Activated CD8-positive, alpha-beta T cell treated with anti-CD3 and anti-CD28 coated beads for 36 hours (primary cell): ENCODE measurements around the gene VWA7. TPM values are rescaled to one million over a fixed set of nuclear protein-coding genes. Genes with fewer than 3 reads are reported as not detected.

Source experiments
- ATAC-seq: fragments of 200-7000 bp; cut with Tn5 transposase; one replicate; pipeline ENCODE4 v1.10.0; 2021; ENCODE audit warnings: mild to moderate bottlenecking, moderate library complexity
- CTCF ChIA-PET: fragments of 350-600 bp; sonication (Branson Sonifier 250); formaldehyde crosslinking; loops from one replicate; lab custom pipeline; 2021; ENCODE audit warnings: antibody characterized with exemption; lab: Charles Lee
- POLR2A ChIA-PET: fragments of 350-600 bp; sonication (Branson Sonifier 250); formaldehyde crosslinking; loops from one replicate; lab custom pipeline; 2021; ENCODE audit warnings: antibody characterized with exemption; lab: Charles Lee
- DNase-seq: peaks from one replicate; pipeline ENCODE4 v3.0.0-alpha.2; 2020
- H3K27ac Mint-ChIP-seq: one replicate; pipeline ENCODE4 v1.8.0; 2021; ENCODE audit warnings: mild to moderate bottlenecking, mixed read lengths
- H3K27me3 Mint-ChIP-seq: one replicate; pipeline ENCODE4 v1.8.0; 2021; ENCODE audit warnings: mixed read lengths
- H3K36me3 Mint-ChIP-seq: one replicate; pipeline ENCODE4 v1.8.0; 2021; ENCODE audit warnings: low read depth, mixed read lengths
- H3K4me1 Mint-ChIP-seq: one replicate; pipeline ENCODE4 v1.8.0; 2021; ENCODE audit warnings: low read depth, mixed read lengths
- H3K4me3 Mint-ChIP-seq: one replicate; pipeline ENCODE4 v1.8.0; 2021; ENCODE audit warnings: mild to moderate bottlenecking, moderate library complexity, mixed read lengths
- H3K9me3 Mint-ChIP-seq: one replicate; pipeline ENCODE4 v1.8.0; 2021; ENCODE audit warnings: mixed read lengths
- CTCF ChIP-seq: fragments of 200-600 bp; IDR thresholded peaks from one replicate; pipeline ENCODE4 v1.8.0; 2022; ENCODE audit warnings: antibody characterized with exemption, mild to moderate bottlenecking
- intact Hi-C: fragments of 100-400 bp; cut with micrococcal nuclease; formaldehyde crosslinking; loops from one replicate; pipeline ENCODE4 v1.10.0; 2022
- total RNA-seq, 2 experiments: library from RNA; stranded (reverse); gene quantifications; one replicate each; pipeline ENCODE4 v1.2.3, GENCODE V29; 2021

Gene VWA7
- total RNA-seq, 2 experiments from 2014 or later = 1.6 TPM

DNA sequence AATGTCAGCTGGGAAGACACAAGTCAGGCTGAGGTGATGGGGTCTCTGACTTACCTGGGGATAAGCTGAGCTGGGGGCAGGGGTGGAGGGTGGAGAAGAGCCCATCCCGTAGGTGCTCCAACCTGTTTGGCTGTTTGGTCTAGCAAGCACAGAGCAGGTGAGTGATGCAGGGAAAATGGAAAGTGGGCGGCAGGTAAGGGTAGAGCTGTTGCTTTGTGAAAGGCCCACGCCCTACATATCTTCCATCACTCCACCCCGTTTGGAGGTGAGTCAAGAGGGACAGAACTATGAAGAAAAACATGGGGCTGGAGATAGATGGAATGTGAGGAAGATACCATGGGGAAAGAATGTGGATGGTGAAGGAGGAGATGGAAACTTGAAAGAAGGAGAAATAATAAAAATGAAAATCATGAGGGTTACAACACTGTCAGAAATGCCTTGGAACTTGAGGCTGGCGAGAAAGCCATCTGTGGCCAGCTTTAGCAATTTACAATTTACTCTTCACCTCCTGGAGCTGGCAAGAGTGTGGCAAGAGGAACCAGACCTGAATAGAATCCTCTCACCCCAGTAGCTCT is 56.8 kb downstream of the VWA7 start:
- no peak for TF ChIP-seq CTCF
- no peak for ATAC-seq
- peaks cover 8% of the 10 kb centered on the region for H3K4me1 Mint-ChIP-seq
- intact Hi-C loops = no loop called here
- CTCF ChIA-PET = no interaction called here
- no peaks in the 10 kb centered on the region for H3K9me3 Mint-ChIP-seq
- no peak overlapping the region for H3K27ac Mint-ChIP-seq
- POLR2A ChIA-PET = interaction anchor here (1.9 kb wide), 1 partner anchor 56 kb away, joined by 6 read pairs; the partner anchor contains the start of gene GPANK1
- no peak overlapping the region for H3K4me3 Mint-ChIP-seq
- DNase-seq = no peak
- no peaks in the 10 kb centered on the region for H3K36me3 Mint-ChIP-seq
- H3K27me3 Mint-ChIP-seq = no peaks in the 10 kb centered on the region

DNA sequence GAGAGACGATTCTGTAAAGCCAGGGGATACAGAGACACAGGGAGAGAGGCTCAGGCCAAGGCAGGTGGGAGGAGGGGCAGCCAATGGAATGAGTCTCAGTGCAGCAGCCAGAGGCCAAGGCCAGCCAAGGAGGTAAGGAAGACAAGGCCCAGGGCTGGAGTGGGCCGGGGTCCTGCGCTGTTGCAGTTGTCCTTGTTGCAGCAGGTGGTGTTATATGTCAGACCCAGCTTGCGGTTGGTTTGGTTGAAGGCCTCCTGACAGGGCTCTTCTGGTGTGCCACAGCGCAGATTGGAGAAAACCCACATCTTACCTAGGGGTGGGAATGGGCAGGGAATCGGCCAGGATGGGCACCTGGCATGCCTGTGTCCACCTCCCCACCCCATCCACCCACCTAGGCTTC is 58.1 kb downstream of the VWA7 start:
- Mint-ChIP-seq H3K27ac (no peak overlapping the region), H3K36me3 (no peaks in the 10 kb centered on the region), H3K4me3 (no peak overlapping the region), H3K27me3 (no peaks in the 10 kb centered on the region), H3K9me3 (no peaks in the 10 kb centered on the region), H3K4me1 (peaks cover 7% of the 10 kb centered on the region)
- ATAC-seq = no peak
- intact Hi-C loops = no loop called here
- CTCF ChIA-PET = interaction anchor here (1.2 kb wide), 1 partner anchor 51 kb away, joined by 3 read pairs; no protein-coding TSS in a partner anchor
- POLR2A ChIA-PET = no interaction called here
- no peak for TF ChIP-seq CTCF
- DNase-seq = no peak

DNA sequence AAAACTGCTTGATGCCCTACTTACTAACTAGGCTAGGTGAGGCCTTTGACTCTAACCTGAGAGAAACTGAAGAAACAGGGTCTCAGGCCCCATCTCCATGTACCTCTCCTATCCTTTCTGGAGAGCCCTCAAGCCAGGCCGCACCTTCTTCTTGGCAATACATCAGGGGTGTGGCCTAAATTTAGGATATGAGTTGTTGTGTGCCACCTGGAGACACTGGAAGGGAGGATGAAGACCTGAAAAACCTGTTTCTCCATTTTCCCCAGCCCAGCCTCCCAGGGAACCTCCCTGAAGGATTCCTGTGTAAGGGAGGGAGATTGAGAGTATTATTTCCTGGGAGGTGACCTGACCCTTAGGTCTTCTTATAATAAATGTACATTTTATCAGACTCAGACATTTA is 58.9 kb downstream of the VWA7 start:
- Mint-ChIP-seq H3K4me1 (peaks cover 8% of the 10 kb centered on the region), H3K27me3 (no peaks in the 10 kb centered on the region), H3K4me3 (no peak overlapping the region), H3K27ac (no peak overlapping the region), H3K9me3 (no peaks in the 10 kb centered on the region), H3K36me3 (no peaks in the 10 kb centered on the region)
- POLR2A ChIA-PET = no interaction called here
- ATAC-seq = no peak
- no peak for TF ChIP-seq CTCF
- CTCF ChIA-PET = interaction anchor here (1.2 kb wide), 1 partner anchor 52 kb away, joined by 3 read pairs; no protein-coding TSS in a partner anchor
- intact Hi-C loops = no loop called here
- DNase-seq = no peak

DNA sequence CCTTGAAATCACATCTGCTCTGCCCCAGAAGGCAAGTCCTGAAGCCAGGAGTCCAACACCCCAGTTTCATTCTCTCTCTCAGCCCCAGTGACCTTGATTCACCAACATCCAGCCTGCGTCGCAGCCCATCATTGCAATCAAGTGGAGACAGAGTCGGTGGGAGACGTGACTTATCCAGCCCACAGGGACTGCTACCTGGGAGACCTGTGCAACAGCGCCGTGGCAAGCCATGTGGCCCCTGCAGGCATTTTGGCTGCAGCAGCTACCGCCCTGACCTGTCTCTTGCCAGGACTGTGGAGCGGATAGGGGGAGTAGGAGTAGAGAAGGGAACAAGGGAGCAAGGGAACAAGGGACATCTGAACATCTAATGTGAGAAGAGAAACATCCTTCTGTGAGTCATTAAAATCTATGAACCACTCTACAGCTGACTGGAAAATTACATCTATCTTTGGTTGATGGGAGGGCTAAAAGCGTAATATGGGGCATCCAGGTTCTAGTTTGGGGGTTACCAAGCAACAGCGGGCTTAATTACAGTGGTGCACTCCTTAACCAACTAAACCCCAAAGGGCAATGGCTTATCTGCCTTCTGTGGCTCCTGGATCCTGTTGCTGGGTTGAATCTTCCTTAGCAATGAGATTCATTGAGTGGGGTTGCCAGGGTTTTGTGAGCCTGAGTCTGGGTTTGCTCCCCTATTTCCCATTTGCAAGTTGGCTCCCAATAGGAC is 59.5 kb downstream of the VWA7 start:
- H3K9me3 Mint-ChIP-seq = no peaks in the 10 kb centered on the region
- H3K4me1 Mint-ChIP-seq = peaks cover 9% of the 10 kb centered on the region
- POLR2A ChIA-PET = no interaction called here
- no peaks in the 10 kb centered on the region for H3K27me3 Mint-ChIP-seq
- DNase-seq = no peak
- intact Hi-C loops = no loop called here
- H3K4me3 Mint-ChIP-seq = no peak overlapping the region
- H3K36me3 Mint-ChIP-seq = no peaks in the 10 kb centered on the region
- H3K27ac Mint-ChIP-seq = no peak overlapping the region
- CTCF ChIA-PET = no interaction called here
- no peak for ATAC-seq
- no peak for TF ChIP-seq CTCF

Other genes starting within 250 kb of the VWA7 start
- gene MCCD1, start 248.4 kb downstream of the VWA7 start, total RNA-seq = not detected
- 100 to 1,000 TPM; 568 to 572 TPM for gene DDX39B, start 235.3 kb downstream of the VWA7 start, total RNA-seq
- gene ATP6V1G2, start 230.7 kb downstream of the VWA7 start, total RNA-seq = 1 to 10 TPM in 1 of 2 experiments, under 1 TPM in 1; 0.86 to 1.1 TPM
- 10 to 100 TPM; 11.3 to 13.0 TPM for gene NFKBIL1, start 229.7 kb downstream of the VWA7 start, total RNA-seq
- 100 to 1,000 TPM; 713 to 724 TPM for gene LTA, start 205.0 kb downstream of the VWA7 start, total RNA-seq
- gene TNF, start 201.8 kb downstream of the VWA7 start, total RNA-seq = 10 to 100 TPM; 89.2 to 92.5 TPM
- 100 to 1,000 TPM; 368 to 375 TPM for gene LTB, start 194.9 kb downstream of the VWA7 start, total RNA-seq
- 10 to 100 TPM; 40.4 to 43.6 TPM for gene LST1, start 191.1 kb downstream of the VWA7 start, total RNA-seq
- 10 to 100 TPM; 60.1 to 60.3 TPM for gene NCR3, start 184.3 kb downstream of the VWA7 start, total RNA-seq
- 100 to 1,000 TPM; 240 to 253 TPM for gene AIF1, start 162.1 kb downstream of the VWA7 start, total RNA-seq
- 100 to 1,000 TPM; 257 to 262 TPM for gene PRRC2A, start 156.6 kb downstream of the VWA7 start, total RNA-seq
- 100 to 1,000 TPM; 303 to 318 TPM for gene BAG6, start 124.7 kb downstream of the VWA7 start, total RNA-seq
- 1 to 10 TPM; 4.4 to 4.9 TPM for gene APOM, start 121.4 kb downstream of the VWA7 start, total RNA-seq
- 10 to 100 TPM; 11.4 to 11.7 TPM for gene C6orf47, start 116.5 kb downstream of the VWA7 start, total RNA-seq
- gene GPANK1, start 112.3 kb downstream of the VWA7 start, total RNA-seq = 10 to 100 TPM; 29.4 to 30.9 TPM
- 100 to 1,000 TPM; 241 to 247 TPM for gene CSNK2B, start 111.2 kb downstream of the VWA7 start, total RNA-seq
- gene LY6G5B, start 107.4 kb downstream of the VWA7 start, total RNA-seq = 10 to 100 TPM; 14.7 to 16.1 TPM
- 1 to 10 TPM; 1.6 to 2.3 TPM for gene LY6G5C, start 96.3 kb downstream of the VWA7 start, total RNA-seq
- gene ABHD16A, start 74.0 kb downstream of the VWA7 start, total RNA-seq = 10 to 100 TPM; 23.7 to 24.3 TPM
- not detected for gene LY6G6F, start 70.5 kb downstream of the VWA7 start, total RNA-seq
- not detected for gene LY6G6D, start 62.0 kb downstream of the VWA7 start, total RNA-seq
- not detected for gene LY6G6C, start 55.6 kb downstream of the VWA7 start, total RNA-seq
- under 1 TPM; 0.65 to 0.81 TPM for gene MPIG6B, start 54.0 kb downstream of the VWA7 start, total RNA-seq
- gene DDAH2, start 48.0 kb downstream of the VWA7 start, total RNA-seq = 1 to 10 TPM; 6.3 to 6.9 TPM
- gene CLIC1, start 40.8 kb downstream of the VWA7 start, total RNA-seq = 100 to 1,000 TPM; 334 to 346 TPM
- gene MSH5, start 37.3 kb downstream of the VWA7 start, total RNA-seq = 100 to 1,000 TPM in 1 of 2 experiments, 10 to 100 TPM in 1; 96.9 to 105 TPM
- 10 to 100 TPM; 13.6 to 18.7 TPM for gene SAPCD1, start 14.7 kb downstream of the VWA7 start, total RNA-seq
- 100 to 1,000 TPM; 150 to 153 TPM for gene VARS1, start 18.4 kb upstream of the VWA7 start, total RNA-seq
- gene LSM2, start 29.6 kb upstream of the VWA7 start, total RNA-seq = 100 to 1,000 TPM; 117 to 120 TPM
- gene HSPA1L, start 38.0 kb upstream of the VWA7 start, total RNA-seq = 1 to 10 TPM; 1.7 to 2.0 TPM
- gene HSPA1A, start 38.2 kb upstream of the VWA7 start, total RNA-seq = 10 to 100 TPM; 36.6 to 37.8 TPM
- gene HSPA1B, start 50.4 kb upstream of the VWA7 start, total RNA-seq = 10 to 100 TPM; 50.4 to 50.8 TPM
- 1 to 10 TPM; 8.7 to 9.8 TPM for gene NEU1, start 85.5 kb upstream of the VWA7 start, total RNA-seq
- not detected for gene SLC44A4, start 101.7 kb upstream of the VWA7 start, total RNA-seq
- gene EHMT2, start 120.4 kb upstream of the VWA7 start, total RNA-seq = 10 to 100 TPM; 55.4 to 56.8 TPM
- 1 to 10 TPM; 1.8 to 2.1 TPM for gene ZBTB12, start 124.8 kb upstream of the VWA7 start, total RNA-seq
- gene C2, start 150.4 kb upstream of the VWA7 start, total RNA-seq = 1 to 10 TPM in 1 of 2 experiments, under 1 TPM in 1; 0.99 to 1.4 TPM
- under 1 TPM; 0.43 to 0.45 TPM for gene CFB, start 168.8 kb upstream of the VWA7 start, total RNA-seq
- 10 to 100 TPM; 60.5 to 61.0 TPM for gene NELFE, start 181.6 kb upstream of the VWA7 start, total RNA-seq
- gene SKIC2, start 181.8 kb upstream of the VWA7 start, total RNA-seq = 10 to 100 TPM; 76.5 to 77.3 TPM
- 10 to 100 TPM; 13.0 to 13.1 TPM for gene DXO, start 194.8 kb upstream of the VWA7 start, total RNA-seq
- gene C4A, start 204.7 kb upstream of the VWA7 start, total RNA-seq = 1 to 10 TPM; 2.8 to 3.2 TPM
- gene C4B, start 237.5 kb upstream of the VWA7 start, total RNA-seq = 1 to 10 TPM; 2.7 to 3.3 TPM